ENCODE measurements around the gene PLEKHA4. TPM values are rescaled to one million over a fixed set of nuclear protein-coding genes. Genes with fewer than 3 reads are reported as not detected.
A peak's percentile ranks its signal among the peaks of the same experiment; 100 is the strongest.

Gene PLEKHA4
- total RNA-seq, 4 donors from 2014 or later: 2.6 to 34.4 (median 10.3) TPM

- H3K27me3 ChIP-seq: no peaks in the 10 kb centered on the region
- intact Hi-C loops (cut with DNase I; ENCODE audit: low total_unique reads) (no loop called here), in situ Hi-C loops (cut with MboI; ENCODE audit: low pct_ligation_motif_present in 1 of 4, low pct_unique_long_range_greater_than_20kb in 1 of 4, low sequenced_read_pairs in 3 of 4) (loop anchor here in 1 of 4 donors (5.0 kb wide), 1 partner anchor 49 kb away; no protein-coding TSS in a partner anchor)
- H3K4me3 ChIP-seq: no peak overlapping the region
- no peak overlapping the region for H3K27ac ChIP-seq
- WGBS, 2 donors (ENCODE audit: low coverage in 1 of 2): 89% methylated on average over 16 of the region's 16 CpGs; no CpG with 5 or more reads in 1 of the 2 donors
- no peaks in the 10 kb centered on the region for H3K9me3 ChIP-seq
- TF ChIP-seq POLR2A (IDR thresholded peaks at IDR 0.05) (no peak), CTCF (IDR thresholded peaks at IDR 0.05) (no peak), POLR2AphosphoS5 (IDR thresholded peaks at IDR 0.05) (no peak), EP300 (IDR thresholded peaks at IDR 0.05; ENCODE audit: low read depth) (no peak)
- H3K36me3 ChIP-seq: no peaks in the 10 kb centered on the region
- peaks cover 0 to 10% (median 3%) of the 10 kb centered on the region in 4 donors for H3K4me1 ChIP-seq
- DNase-seq: no peak
Observed at GRCh38 chr19:48841047-48841446, 27.4 kb downstream of the PLEKHA4 start.

DNA sequence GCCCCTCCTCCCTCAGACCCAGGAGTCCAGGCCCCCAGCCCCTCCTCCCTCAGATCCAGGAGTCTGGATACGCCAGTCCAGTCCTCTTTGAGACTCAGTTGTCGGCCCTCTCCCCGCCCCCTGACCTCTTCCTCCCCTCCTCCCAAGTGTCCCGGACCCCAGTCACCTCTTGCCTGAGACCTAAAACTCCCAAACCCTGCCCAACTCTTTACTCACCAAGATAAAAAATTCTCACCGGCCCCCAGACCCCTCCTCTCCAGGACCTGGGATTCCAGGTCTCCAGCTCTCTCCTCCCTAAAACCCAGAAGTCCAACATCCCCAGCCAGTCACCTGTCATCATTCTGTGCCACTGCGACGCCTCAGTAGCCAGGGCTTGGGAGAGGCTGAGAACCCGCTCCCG is 30.7 kb downstream of the PLEKHA4 start:
- TF ChIP-seq POLR2A (IDR thresholded peaks at IDR 0.05) (no peak), EP300 (IDR thresholded peaks at IDR 0.05; ENCODE audit: low read depth) (no peak), CTCF (IDR thresholded peaks at IDR 0.05) (no peak), POLR2AphosphoS5 (IDR thresholded peaks at IDR 0.05) (no peak)
- no peaks in the 10 kb centered on the region for H3K36me3 ChIP-seq
- intact Hi-C loops (cut with DNase I; ENCODE audit: low total_unique reads) (loop anchor here (2.0 kb wide), 2 partner anchors 43 to 49 kb away; no protein-coding TSS in a partner anchor), in situ Hi-C loops (cut with MboI; ENCODE audit: low pct_ligation_motif_present in 1 of 4, low pct_unique_long_range_greater_than_20kb in 1 of 4, low sequenced_read_pairs in 3 of 4) (loop anchor here in 2 of 4 donors (5.0 kb wide), 1 partner anchor 45 kb away; no protein-coding TSS in a partner anchor)
- H3K4me1 ChIP-seq: peaks cover 0 to 19% (median 9%) of the 10 kb centered on the region in 4 donors
- H3K27ac ChIP-seq: peak overlapping the region; percentile 64 to 70 (median 68)
- no peak for DNase-seq
- no peaks in the 10 kb centered on the region for H3K9me3 ChIP-seq
- H3K27me3 ChIP-seq: no peaks in the 10 kb centered on the region
- 59 to 69% methylated on average over 3 to 9 of the region's 9 CpGs for WGBS, 2 donors (ENCODE audit: low coverage in 1 of 2)
- H3K4me3 ChIP-seq: no peak overlapping the region

DNA sequence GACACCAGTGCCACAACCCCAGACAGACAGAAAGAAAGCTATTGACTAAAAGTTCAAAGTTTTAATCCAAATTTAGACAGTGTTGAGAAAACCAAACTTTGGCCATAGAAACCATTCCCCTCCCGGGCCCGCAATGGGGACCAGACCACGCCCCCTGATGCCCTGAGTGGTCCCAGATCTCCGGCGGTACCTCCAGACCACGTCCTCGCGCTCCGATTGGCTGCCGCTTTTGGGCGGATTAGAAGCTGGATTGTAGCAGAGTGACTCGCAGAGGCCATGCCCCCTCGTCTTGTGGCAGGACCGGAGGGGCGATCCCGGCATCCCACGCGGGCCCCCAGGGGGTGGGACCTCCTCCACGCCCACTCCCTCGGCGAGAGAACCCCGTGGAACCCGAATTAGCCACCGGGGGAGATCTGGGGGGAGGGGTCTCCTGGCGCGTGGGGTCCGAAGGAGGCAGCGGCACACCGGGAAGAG is 31.3 kb downstream of the PLEKHA4 start:
- TF ChIP-seq CTCF (IDR thresholded peaks at IDR 0.05) (no peak), POLR2AphosphoS5 (IDR thresholded peaks at IDR 0.05) (peak in 1 of 3 donors; percentile 37)
- H3K27me3 ChIP-seq: no peaks in the 10 kb centered on the region
- peak overlapping the region; percentile 64 to 70 (median 68) for H3K27ac ChIP-seq
- H3K4me3 ChIP-seq: peak overlapping the region in 2 of 4 donors; percentile 29 to 42
- no peaks in the 10 kb centered on the region for H3K36me3 ChIP-seq
- WGBS, 2 donors (ENCODE audit: low coverage in 1 of 2): 32% methylated on average over 26 of the region's 29 CpGs; no CpG with 5 or more reads in 1 of the 2 donors
- DNase-seq: peak; percentile 80
- H3K4me1 ChIP-seq: peaks cover 0 to 19% (median 9%) of the 10 kb centered on the region in 4 donors
- intact Hi-C loops (cut with DNase I; ENCODE audit: low total_unique reads): loop anchor here (2.0 kb wide), 1 partner anchor 42 kb away; no protein-coding TSS in a partner anchor
- in situ Hi-C loops (cut with MboI; ENCODE audit: low pct_ligation_motif_present in 1 of 4, low pct_unique_long_range_greater_than_20kb in 1 of 4, low sequenced_read_pairs in 3 of 4): loop anchor here in 2 of 4 donors (5.0 kb wide), 1 partner anchor 45 kb away; no protein-coding TSS in a partner anchor
- H3K9me3 ChIP-seq: no peaks in the 10 kb centered on the region

DNA sequence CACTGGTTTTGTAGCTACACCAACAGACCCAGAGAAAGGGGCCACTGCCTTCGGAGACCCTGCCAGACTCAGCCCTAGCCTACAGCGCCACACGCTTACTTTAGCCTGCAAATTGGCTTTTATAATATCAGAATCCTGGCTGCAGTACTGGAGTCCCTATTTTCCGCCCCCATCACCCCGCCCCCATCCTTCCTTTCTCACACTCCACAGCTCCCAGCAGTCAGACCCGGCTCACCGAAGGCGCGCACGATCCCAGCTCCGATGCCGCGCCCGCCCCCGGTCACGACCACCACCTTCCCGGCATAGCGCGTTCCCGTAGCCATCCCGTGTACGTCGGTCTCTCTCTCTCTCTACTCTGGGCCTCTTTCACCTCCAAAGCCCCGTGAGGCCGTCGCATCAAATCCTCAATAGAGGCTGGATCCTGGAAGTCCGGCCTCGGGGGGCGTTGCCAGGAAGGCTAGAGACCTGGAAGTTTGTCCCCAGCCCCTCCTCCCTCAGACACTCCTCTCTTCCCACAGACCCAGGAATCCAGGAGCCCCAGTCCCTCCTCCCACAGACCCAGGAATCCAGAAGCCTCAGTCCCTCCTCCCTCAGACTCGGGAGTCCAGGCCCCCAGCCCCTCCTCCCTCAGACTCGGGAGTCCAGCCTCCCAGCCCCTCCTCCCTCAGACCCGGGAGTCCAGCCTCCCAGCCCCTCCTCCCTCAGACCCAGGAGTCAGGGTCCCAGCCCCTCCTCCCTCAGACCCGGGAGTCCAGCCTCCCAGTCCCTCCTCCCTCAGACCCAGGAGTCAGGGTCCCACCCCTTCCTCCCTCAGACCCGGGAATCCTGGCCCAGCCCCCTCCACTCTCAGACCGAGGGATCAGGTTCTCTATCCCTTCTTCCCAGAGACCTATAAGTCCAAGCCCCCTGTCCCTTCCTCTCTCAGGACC is 32.1 kb downstream of the PLEKHA4 start, which contains the start of gene HSD17B14:
Gene HSD17B14, minus strand, starts transcription at position 403 of the 929 bp plus-strand sequence. Its CDS starts 80 bp downstream, at position 323.
- H3K4me1 ChIP-seq: peaks cover 0 to 19% (median 9%) of the 10 kb centered on the region in 4 donors
- peak within 1 kb of the TSS; percentile 3 to 42 (median 20) for H3K4me3 ChIP-seq
- H3K36me3 ChIP-seq: no peaks in the 10 kb centered on the region
- peak; percentile 23 for DNase-seq
- H3K27ac ChIP-seq: peak within 1 kb of the TSS; percentile 64 to 70 (median 68)
- TF ChIP-seq POLR2A (IDR thresholded peaks at IDR 0.05) (no peak), CTCF (IDR thresholded peaks at IDR 0.05) (peak in 2 of 5 experiments; percentile 11 to 37), POLR2AphosphoS5 (IDR thresholded peaks at IDR 0.05) (no peak)
- H3K27me3 ChIP-seq: no peaks in the 10 kb centered on the region
- no peaks in the 10 kb centered on the region for H3K9me3 ChIP-seq
- in situ Hi-C loops (cut with MboI; ENCODE audit: low pct_ligation_motif_present in 1 of 4, low pct_unique_long_range_greater_than_20kb in 1 of 4, low sequenced_read_pairs in 3 of 4) (loop anchor here in 2 of 4 donors (5.0 kb wide), 1 partner anchor 44 kb away; no protein-coding TSS in a partner anchor), intact Hi-C loops (cut with DNase I; ENCODE audit: low total_unique reads) (loop anchor here (2.0 kb wide), 1 partner anchor 42 kb away; no protein-coding TSS in a partner anchor)
- 11 to 27% methylated on average over 7 to 35 of the region's 35 CpGs for WGBS, 2 donors (ENCODE audit: low coverage in 1 of 2)

All from transverse colon (tissue), 4 donors.